ENCODE data around the gene ALK. TPM values are rescaled to one million over a fixed set of nuclear protein-coding genes. Genes with fewer than 3 reads are reported as not detected.

ALK gene
- total and polyA plus RNA-seq, 2 experiments from 2014 or later: 0.35 TPM; not detected in 1

DNA sequence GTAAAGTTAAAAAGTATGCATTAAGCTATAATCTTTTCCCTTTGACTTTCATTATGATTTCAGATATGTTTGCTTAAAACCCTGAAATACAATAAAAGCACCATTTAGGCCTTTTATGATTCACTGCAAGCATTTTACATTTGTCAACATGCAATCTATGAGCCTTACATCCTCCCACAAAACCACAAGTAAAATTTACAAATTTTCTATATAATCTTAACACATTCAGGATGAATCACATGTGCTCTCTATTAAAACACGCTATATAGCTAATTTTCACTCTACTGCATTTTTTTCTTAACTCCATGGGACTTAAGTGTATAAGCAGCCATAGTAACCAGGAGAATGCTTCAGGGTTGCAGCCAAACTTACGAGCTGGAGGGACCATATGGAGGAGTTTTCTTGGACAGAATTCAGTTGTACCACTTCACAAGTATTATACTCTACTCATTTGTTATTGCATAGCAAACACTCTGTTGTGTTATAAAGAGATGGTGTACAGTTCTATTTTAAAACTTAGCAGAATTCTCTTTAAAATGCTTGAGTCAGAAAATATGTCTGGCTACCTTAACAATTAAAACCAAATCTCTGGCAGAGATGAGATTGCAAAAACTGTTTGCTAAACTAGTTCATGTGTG, 293.2 kb downstream of the ALK start:
- Histone ChIP-seq H3K4me2 (no peak overlapping the region), H2AFZ (no peak overlapping the region), H4K20me1 (replicated peaks; ENCODE audit: insufficient read depth) (no peaks in the 10 kb centered on the region), H3F3A (replicated peaks; ENCODE audit: low read depth) (no peaks in the 10 kb centered on the region), H3K9me2 (ENCODE audit: insufficient read depth) (no peaks in the 10 kb centered on the region; the same call in 1 of the 2 replicates), H3K4me3 (no peak overlapping the region), H3K4me1 (ENCODE audit: insufficient read depth) (peaks cover 12% of the 10 kb centered on the region), H3K36me3 (ENCODE audit: insufficient read depth) (no peaks in the 10 kb centered on the region), H3K79me2 (replicated peaks; ENCODE audit: insufficient read depth) (no peaks in the 10 kb centered on the region), H3K27ac (ENCODE audit: low read depth) (no peak overlapping the region), H3K27me3 (ENCODE audit: insufficient read depth) (no peaks in the 10 kb centered on the region)
- peaks cover 26% of the 10 kb centered on the region for H3K4me1 Mint-ChIP-seq
- no peak overlapping the region for H3K4me3 Mint-ChIP-seq
- peaks cover 8% of the 10 kb centered on the region for H3K27me3 Mint-ChIP-seq (ENCODE audit: insufficient read depth, low read depth, poor library complexity)
- H3K9me3 Mint-ChIP-seq: no peaks in the 10 kb centered on the region
- no peak overlapping the region for H3K27ac Mint-ChIP-seq
- H3K36me3 Mint-ChIP-seq (ENCODE audit: low read depth): no peaks in the 10 kb centered on the region
- TF ChIP-seq, protein P1, sequence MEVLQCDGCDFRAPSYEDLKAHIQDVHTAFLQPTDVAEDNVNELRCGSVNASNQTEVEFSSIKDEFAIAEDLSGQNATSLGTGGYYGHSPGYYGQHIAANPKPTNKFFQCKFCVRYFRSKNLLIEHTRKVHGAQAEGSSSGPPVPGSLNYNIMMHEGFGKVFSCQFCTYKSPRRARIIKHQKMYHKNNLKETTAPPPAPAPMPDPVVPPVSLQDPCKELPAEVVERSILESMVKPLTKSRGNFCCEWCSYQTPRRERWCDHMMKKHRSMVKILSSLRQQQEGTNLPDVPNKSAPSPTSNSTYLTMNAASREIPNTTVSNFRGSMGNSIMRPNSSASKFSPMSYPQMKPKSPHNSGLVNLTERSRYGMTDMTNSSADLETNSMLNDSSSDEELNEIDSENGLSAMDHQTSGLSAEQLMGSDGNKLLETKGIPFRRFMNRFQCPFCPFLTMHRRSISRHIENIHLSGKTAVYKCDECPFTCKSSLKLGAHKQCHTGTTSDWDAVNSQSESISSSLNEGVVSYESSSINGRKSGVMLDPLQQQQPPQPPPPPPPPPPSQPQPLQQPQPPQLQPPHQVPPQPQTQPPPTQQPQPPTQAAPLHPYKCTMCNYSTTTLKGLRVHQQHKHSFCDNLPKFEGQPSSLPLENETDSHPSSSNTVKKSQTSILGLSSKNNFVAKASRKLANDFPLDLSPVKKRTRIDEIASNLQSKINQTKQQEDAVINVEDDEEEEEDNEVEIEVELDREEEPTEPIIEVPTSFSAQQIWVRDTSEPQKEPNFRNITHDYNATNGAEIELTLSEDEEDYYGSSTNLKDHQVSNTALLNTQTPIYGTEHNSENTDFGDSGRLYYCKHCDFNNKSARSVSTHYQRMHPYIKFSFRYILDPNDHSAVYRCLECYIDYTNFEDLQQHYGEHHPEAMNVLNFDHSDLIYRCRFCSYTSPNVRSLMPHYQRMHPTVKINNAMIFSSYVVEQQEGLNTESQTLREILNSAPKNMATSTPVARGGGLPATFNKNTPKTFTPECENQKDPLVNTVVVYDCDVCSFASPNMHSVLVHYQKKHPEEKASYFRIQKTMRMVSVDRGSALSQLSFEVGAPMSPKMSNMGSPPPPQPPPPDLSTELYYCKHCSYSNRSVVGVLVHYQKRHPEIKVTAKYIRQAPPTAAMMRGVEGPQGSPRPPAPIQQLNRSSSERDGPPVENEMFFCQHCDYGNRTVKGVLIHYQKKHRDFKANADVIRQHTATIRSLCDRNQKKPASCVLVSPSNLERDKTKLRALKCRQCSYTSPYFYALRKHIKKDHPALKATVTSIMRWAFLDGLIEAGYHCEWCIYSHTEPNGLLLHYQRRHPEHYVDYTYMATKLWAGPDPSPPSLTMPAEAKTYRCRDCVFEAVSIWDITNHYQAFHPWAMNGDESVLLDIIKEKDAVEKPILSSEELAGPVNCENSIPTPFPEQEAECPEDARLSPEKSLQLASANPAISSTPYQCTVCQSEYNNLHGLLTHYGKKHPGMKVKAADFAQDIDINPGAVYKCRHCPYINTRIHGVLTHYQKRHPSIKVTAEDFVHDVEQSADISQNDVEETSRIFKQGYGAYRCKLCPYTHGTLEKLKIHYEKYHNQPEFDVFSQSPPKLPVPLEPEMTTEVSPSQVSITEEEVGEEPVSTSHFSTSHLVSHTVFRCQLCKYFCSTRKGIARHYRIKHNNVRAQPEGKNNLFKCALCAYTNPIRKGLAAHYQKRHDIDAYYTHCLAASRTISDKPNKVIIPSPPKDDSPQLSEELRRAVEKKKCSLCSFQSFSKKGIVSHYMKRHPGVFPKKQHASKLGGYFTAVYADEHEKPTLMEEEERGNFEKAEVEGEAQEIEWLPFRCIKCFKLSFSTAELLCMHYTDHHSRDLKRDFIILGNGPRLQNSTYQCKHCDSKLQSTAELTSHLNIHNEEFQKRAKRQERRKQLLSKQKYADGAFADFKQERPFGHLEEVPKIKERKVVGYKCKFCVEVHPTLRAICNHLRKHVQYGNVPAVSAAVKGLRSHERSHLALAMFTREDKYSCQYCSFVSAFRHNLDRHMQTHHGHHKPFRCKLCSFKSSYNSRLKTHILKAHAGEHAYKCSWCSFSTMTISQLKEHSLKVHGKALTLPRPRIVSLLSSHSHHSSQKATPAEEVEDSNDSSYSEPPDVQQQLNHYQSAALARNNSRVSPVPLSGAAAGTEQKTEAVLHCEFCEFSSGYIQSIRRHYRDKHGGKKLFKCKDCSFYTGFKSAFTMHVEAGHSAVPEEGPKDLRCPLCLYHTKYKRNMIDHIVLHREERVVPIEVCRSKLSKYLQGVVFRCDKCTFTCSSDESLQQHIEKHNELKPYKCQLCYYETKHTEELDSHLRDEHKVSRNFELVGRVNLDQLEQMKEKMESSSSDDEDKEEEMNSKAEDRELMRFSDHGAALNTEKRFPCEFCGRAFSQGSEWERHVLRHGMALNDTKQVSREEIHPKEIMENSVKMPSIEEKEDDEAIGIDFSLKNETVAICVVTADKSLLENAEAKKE (CRISPR knock-in tag; IDR thresholded peaks at IDR 0.05): no peak
- TF ChIP-seq POLR2AphosphoS5 (IDR thresholded peaks at IDR 0.05; ENCODE audit: low read depth) (no peak), ZNF331 (CRISPR knock-in tag; IDR thresholded peaks at IDR 0.05; ENCODE audit: low read depth) (no peak), CREB1 (CRISPR knock-in tag; IDR thresholded peaks at IDR 0.05; ENCODE audit: low read depth) (no peak)
- TF ChIP-seq, protein P2, sequence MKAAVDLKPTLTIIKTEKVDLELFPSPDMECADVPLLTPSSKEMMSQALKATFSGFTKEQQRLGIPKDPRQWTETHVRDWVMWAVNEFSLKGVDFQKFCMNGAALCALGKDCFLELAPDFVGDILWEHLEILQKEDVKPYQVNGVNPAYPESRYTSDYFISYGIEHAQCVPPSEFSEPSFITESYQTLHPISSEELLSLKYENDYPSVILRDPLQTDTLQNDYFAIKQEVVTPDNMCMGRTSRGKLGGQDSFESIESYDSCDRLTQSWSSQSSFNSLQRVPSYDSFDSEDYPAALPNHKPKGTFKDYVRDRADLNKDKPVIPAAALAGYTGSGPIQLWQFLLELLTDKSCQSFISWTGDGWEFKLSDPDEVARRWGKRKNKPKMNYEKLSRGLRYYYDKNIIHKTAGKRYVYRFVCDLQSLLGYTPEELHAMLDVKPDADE (IDR thresholded peaks at IDR 0.05): no peak
- TF ChIP-seq, protein P3, sequence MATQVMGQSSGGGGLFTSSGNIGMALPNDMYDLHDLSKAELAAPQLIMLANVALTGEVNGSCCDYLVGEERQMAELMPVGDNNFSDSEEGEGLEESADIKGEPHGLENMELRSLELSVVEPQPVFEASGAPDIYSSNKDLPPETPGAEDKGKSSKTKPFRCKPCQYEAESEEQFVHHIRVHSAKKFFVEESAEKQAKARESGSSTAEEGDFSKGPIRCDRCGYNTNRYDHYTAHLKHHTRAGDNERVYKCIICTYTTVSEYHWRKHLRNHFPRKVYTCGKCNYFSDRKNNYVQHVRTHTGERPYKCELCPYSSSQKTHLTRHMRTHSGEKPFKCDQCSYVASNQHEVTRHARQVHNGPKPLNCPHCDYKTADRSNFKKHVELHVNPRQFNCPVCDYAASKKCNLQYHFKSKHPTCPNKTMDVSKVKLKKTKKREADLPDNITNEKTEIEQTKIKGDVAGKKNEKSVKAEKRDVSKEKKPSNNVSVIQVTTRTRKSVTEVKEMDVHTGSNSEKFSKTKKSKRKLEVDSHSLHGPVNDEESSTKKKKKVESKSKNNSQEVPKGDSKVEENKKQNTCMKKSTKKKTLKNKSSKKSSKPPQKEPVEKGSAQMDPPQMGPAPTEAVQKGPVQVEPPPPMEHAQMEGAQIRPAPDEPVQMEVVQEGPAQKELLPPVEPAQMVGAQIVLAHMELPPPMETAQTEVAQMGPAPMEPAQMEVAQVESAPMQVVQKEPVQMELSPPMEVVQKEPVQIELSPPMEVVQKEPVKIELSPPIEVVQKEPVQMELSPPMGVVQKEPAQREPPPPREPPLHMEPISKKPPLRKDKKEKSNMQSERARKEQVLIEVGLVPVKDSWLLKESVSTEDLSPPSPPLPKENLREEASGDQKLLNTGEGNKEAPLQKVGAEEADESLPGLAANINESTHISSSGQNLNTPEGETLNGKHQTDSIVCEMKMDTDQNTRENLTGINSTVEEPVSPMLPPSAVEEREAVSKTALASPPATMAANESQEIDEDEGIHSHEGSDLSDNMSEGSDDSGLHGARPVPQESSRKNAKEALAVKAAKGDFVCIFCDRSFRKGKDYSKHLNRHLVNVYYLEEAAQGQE (IDR thresholded peaks at IDR 0.05; ENCODE audit: unreplicated experiment): no peak
- DNase-seq (ENCODE audit: low spot score) (no peak), ATAC-seq (no peak)
